Osteocyte (in vitro differentiated cells): ENCODE results near the gene NOTUM. TPM values are rescaled to one million over a fixed set of nuclear protein-coding genes. Genes with fewer than 3 reads are reported as not detected.

Experiments used
- DNase-seq: peaks from one replicate; pipeline ENCODE4 v3.0.0; 2021; ENCODE audit warnings: mixed read lengths; ENCODE audit not compliant: unreplicated experiment; ENCODE audit errors: extremely low spot score
- H3K27ac Mint-ChIP-seq: one replicate; pipeline ENCODE4 v1.8.0; 2021; ENCODE audit warnings: mild to moderate bottlenecking, mixed read lengths; ENCODE audit not compliant: unreplicated experiment
- H3K27me3 Mint-ChIP-seq: one replicate; pipeline ENCODE4 v1.8.0; 2021; ENCODE audit warnings: mixed read lengths; ENCODE audit not compliant: unreplicated experiment
- H3K36me3 Mint-ChIP-seq: one replicate; pipeline ENCODE4 v1.8.0; 2021; ENCODE audit warnings: mixed read lengths; ENCODE audit not compliant: unreplicated experiment
- H3K4me1 Mint-ChIP-seq: one replicate; pipeline ENCODE4 v1.8.0; 2021; ENCODE audit warnings: mixed read lengths; ENCODE audit not compliant: unreplicated experiment
- H3K4me3 Mint-ChIP-seq: one replicate; pipeline ENCODE4 v1.8.0; 2021; ENCODE audit warnings: mild to moderate bottlenecking, moderate library complexity, mixed read lengths; ENCODE audit not compliant: unreplicated experiment
- H3K9me3 Mint-ChIP-seq: one replicate; pipeline ENCODE4 v1.8.0; 2021; ENCODE audit warnings: mixed read lengths; ENCODE audit not compliant: unreplicated experiment
- total RNA-seq: library from RNA; stranded (reverse); gene quantifications from 2 replicates; pipeline ENCODE4 v1.2.1, GENCODE V29; 2021
- TF ChIP-seq, protein P1 (sequence below): fragments of 200-600 bp; sonication (generic); IDR thresholded peaks from 2 replicates; pipeline ENCODE4 v1.5.0; 2021; ENCODE audit warnings: antibody characterized with exemption, mild to moderate bottlenecking, moderate library complexity

The NOTUM gene
- total RNA-seq, 1 donor from 2014 or later: 0.30 TPM

DNA sequence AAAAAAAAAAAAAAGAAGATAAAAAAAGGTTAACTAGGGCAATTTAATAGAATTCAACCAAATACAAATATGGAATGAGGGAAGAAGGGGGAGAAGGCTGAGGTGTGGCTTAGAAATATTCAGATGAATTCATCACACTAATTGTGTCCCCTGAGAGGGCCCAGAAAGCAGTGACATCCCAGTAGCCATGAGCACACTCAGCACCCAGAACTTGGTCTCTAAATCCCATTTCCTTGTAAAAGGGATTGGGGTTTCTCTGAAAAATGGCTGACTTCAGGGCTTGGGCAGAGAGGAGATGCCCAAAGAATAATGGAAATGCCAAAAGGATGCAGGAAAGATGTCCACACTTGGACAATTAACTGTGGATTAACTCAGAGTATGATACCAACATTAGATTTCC is 12.4 kb upstream of the NOTUM start:
- no peak for DNase-seq
- Mint-ChIP-seq H3K27me3 (peaks cover 3% of the 10 kb centered on the region), H3K27ac (no peak overlapping the region), H3K9me3 (no peaks in the 10 kb centered on the region), H3K4me3 (no peak overlapping the region), H3K4me1 (peaks cover 2% of the 10 kb centered on the region), H3K36me3 (no peaks in the 10 kb centered on the region)
- TF ChIP-seq, protein P1, sequence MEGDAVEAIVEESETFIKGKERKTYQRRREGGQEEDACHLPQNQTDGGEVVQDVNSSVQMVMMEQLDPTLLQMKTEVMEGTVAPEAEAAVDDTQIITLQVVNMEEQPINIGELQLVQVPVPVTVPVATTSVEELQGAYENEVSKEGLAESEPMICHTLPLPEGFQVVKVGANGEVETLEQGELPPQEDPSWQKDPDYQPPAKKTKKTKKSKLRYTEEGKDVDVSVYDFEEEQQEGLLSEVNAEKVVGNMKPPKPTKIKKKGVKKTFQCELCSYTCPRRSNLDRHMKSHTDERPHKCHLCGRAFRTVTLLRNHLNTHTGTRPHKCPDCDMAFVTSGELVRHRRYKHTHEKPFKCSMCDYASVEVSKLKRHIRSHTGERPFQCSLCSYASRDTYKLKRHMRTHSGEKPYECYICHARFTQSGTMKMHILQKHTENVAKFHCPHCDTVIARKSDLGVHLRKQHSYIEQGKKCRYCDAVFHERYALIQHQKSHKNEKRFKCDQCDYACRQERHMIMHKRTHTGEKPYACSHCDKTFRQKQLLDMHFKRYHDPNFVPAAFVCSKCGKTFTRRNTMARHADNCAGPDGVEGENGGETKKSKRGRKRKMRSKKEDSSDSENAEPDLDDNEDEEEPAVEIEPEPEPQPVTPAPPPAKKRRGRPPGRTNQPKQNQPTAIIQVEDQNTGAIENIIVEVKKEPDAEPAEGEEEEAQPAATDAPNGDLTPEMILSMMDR: no peak

DNA sequence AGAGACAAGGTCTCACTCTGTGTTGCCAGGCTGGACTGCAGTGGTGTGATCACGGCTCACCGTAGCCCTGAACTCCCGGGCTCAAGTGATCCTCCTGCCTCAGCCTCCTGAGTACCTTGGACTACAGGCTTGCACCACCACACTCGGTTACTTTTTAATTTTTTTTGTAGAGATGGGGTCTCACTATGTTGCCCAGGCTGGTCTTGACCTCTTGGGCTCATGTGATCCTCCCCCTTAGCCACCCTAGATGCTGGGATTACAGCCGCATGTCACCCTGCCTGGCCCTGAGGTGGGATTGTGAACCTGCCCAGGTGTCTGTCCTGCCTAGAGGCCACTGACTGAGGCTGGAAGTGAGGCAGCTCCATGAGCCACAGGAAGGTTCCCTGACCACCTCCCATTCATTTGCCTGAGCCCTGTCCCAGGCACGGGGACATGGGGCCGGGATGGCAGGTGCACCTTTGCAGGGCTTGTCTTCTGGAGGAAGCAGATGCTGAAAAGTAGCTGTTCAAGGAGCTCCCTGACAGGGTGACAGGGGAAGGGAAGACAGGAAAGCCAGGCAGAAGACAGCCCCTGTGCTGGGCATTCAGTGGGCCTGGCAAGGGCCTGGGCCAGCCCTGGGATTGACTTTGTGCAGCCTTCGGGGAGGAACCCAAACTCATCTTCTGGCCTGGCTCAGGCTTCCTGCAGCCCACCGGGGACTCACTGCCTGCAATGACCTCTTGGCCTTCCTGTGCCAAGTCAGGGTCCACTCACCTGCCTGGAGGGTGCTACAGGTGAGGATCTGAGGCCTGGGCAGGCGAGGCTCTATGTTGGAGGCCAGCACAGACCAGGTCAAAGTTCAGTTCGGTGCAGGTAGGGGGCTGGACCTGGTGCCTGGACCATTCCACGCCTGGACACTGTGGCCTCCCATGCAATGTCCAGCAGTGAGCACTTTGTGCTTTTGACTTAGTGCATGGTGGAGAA is 8.1 kb upstream of the NOTUM start:
- no peak for DNase-seq
- Mint-ChIP-seq H3K4me3 (no peak overlapping the region), H3K27ac (no peak overlapping the region)

DNA sequence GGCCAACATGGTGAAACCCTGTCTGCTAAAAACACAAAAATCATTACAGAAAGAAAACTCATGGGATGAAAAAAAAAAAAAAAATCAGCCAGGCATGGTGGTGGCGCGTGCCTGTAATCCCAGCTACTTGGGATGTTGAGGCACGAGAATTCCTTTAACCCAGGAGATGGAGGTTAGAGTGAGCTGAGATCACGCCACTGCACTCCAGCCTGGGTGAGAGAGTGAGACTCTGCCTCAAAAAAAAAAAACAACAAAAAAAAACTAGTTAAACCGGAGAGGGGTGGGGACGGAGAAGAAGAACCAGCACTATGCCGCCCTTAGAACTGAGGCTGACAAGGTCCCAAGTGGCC is 7.4 kb upstream of the NOTUM start:
- TF ChIP-seq, protein P1: no peak
- Mint-ChIP-seq H3K36me3 (no peaks in the 10 kb centered on the region), H3K4me3 (no peak overlapping the region), H3K27me3 (peaks cover 8% of the 10 kb centered on the region), H3K27ac (no peak overlapping the region), H3K9me3 (no peaks in the 10 kb centered on the region), H3K4me1 (peaks cover 3% of the 10 kb centered on the region)
- DNase-seq: no peak

More for the DNA sequence above, 8.1 kb upstream of the NOTUM start:
- peaks cover 5% of the 10 kb centered on the region for H3K27me3 Mint-ChIP-seq
- H3K9me3 Mint-ChIP-seq: no peaks in the 10 kb centered on the region
- H3K36me3 Mint-ChIP-seq: no peaks in the 10 kb centered on the region
- TF ChIP-seq, protein P1: no peak
- peaks cover 3% of the 10 kb centered on the region for H3K4me1 Mint-ChIP-seq

DNA sequence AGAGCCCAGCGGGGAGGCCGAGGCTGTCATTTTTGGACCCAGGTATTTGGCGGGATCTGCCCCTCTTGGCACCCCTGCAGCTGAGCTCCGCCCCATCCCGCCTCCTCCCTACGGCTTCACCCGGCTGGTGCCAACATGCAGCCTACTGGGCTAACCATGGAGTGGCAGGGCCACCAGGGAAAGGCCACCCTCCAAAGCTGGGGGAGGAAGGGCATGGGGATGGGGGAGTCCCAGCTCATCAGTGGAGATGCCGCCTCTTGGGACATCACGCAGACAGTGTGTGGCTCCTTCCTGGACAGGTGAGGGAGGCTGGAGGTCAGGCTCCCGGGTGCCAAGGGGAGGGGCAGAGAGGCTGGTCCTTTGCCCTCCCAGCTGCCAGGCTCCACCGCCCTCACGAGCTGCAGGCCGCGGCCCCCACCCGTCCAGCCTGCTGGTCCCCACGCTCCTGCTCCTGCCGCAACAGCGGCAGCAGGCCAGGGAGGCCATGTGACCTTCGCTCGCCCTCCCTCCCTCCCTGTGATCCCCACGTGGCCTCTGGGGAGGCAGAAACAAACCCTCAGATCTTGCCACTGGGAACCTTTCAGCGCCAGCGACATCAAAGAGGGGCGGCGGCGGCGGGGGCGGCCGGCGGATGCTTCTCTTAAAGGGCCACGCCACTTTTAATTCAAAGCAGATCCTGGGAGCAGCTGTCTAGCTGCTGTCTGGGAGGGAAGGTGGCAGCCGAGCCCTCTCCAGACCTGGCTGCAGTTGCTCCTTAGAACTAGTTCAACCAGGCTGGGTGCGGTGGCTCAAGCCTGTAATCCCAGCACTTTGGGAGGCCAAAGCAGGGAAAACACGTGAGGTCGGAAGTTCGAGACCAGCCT is 6.8 kb upstream of the NOTUM start:
- H3K4me1 Mint-ChIP-seq: peaks cover 3% of the 10 kb centered on the region
- H3K4me3 Mint-ChIP-seq: no peak overlapping the region
- H3K27ac Mint-ChIP-seq: no peak overlapping the region
- H3K9me3 Mint-ChIP-seq: no peaks in the 10 kb centered on the region
- H3K27me3 Mint-ChIP-seq: peaks cover 14% of the 10 kb centered on the region
- DNase-seq: no peak
- TF ChIP-seq, protein P1: no peak
- no peaks in the 10 kb centered on the region for H3K36me3 Mint-ChIP-seq

DNA sequence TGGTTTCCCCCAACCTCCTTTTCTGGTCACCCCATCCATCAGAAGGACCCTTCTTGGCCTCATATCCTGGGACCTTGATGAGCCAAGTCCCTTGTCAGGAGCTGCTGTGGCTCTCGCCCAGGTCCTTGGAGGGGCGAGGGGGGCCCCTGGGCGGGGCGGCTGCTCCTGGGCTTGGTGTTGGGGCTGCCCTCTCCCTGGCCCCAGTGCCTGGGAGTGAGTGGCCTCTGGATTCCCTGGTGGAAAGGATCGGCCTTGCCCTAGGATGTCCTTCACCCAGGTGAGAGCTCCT is 6.2 kb upstream of the NOTUM start:
- Mint-ChIP-seq H3K4me1 (peaks cover 3% of the 10 kb centered on the region), H3K9me3 (no peaks in the 10 kb centered on the region), H3K36me3 (no peaks in the 10 kb centered on the region), H3K4me3 (no peak overlapping the region), H3K27me3 (peaks cover 18% of the 10 kb centered on the region), H3K27ac (no peak overlapping the region)
- TF ChIP-seq, protein P1: no peak
- no peak for DNase-seq
